RWPE2 (cell line): ENCODE measurements around the gene IFI16.

Experiments used
- ATAC-seq: fragments of 200-7000 bp; cut with Tn5 transposase; 3 replicates; pipeline ENCODE4 v1.9.1; 2021; ENCODE audit warnings: low read depth
- DNase-seq: peaks from one replicate; pipeline ENCODE4 v3.0.0-alpha.2; 2020; ENCODE audit warnings: low spot score
- H3K27ac ChIP-seq: fragments of 450-650 bp; 2 replicates; pipeline ENCODE4 v1.5.1; 2017; ENCODE audit warnings: mild to moderate bottlenecking; ENCODE audit not compliant: poor library complexity, severe bottlenecking
- H3K27me3 ChIP-seq: fragments of 250-450 bp; sonication (Bioruptor Pico); 2 replicates; pipeline ENCODE4 v1.5.1; 2021; ENCODE audit warnings: mild to moderate bottlenecking, moderate library complexity; ENCODE audit not compliant: insufficient read depth, poor library complexity, severe bottlenecking
- H3K36me3 ChIP-seq: fragments of 250-450 bp; sonication (Bioruptor Pico); 2 replicates; pipeline ENCODE4 v1.5.1; 2020; ENCODE audit warnings: low read depth, mild to moderate bottlenecking, moderate library complexity
- H3K4me1 ChIP-seq: fragments of 250-450 bp; sonication (Bioruptor Pico); 2 replicates; pipeline ENCODE4 v1.5.1; 2021; ENCODE audit warnings: mild to moderate bottlenecking, moderate library complexity; ENCODE audit not compliant: insufficient read depth, poor library complexity, severe bottlenecking
- H3K4me3 ChIP-seq: fragments of 250-450 bp; sonication (Bioruptor Pico); 2 replicates; pipeline ENCODE4 v1.5.1; 2021; ENCODE audit warnings: mild to moderate bottlenecking, moderate library complexity; ENCODE audit not compliant: severe bottlenecking
- H3K9me3 ChIP-seq: fragments of 250-450 bp; sonication (Bioruptor Pico); 2 replicates; pipeline ENCODE4 v1.5.1; 2021; ENCODE audit warnings: mild to moderate bottlenecking, moderate library complexity; ENCODE audit not compliant: severe bottlenecking
- TF ChIP-seq, protein P1 (sequence below): fragments of 450-650 bp; IDR thresholded peaks from one replicate; pipeline ENCODE4 v1.5.1; 2017; ENCODE audit warnings: mild to moderate bottlenecking, moderate library complexity; ENCODE audit not compliant: poor library complexity, severe bottlenecking

Gene IFI16

DNA sequence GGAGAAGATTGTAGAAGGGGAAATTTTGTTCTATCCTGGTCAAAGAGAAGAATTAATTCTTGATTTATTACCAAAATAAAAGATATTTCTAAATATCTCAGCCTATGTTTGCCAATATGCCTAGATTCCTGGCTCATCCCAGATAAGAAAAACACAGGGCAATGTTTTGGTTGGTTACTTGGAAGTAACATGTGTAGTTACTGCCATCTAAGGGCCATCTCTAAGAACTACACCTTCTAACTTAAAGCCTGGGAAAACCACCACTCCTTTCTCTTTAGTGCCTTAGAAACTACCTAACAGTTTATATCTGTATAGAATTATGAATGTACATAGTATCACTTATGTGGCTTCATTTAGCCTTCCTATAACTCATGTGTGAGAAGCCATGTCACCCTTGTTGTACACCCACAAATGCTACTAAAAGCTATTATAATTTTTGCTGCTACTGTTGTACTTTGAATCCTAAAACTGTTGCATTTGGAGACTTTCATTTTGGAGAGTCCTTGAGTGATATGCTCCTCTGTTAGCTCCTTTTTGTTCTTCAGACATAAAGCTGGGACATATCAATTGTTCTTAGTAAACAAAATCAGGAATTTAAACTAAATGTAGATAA, 62.4 kb downstream of the IFI16 start:
- TF ChIP-seq, protein P1, sequence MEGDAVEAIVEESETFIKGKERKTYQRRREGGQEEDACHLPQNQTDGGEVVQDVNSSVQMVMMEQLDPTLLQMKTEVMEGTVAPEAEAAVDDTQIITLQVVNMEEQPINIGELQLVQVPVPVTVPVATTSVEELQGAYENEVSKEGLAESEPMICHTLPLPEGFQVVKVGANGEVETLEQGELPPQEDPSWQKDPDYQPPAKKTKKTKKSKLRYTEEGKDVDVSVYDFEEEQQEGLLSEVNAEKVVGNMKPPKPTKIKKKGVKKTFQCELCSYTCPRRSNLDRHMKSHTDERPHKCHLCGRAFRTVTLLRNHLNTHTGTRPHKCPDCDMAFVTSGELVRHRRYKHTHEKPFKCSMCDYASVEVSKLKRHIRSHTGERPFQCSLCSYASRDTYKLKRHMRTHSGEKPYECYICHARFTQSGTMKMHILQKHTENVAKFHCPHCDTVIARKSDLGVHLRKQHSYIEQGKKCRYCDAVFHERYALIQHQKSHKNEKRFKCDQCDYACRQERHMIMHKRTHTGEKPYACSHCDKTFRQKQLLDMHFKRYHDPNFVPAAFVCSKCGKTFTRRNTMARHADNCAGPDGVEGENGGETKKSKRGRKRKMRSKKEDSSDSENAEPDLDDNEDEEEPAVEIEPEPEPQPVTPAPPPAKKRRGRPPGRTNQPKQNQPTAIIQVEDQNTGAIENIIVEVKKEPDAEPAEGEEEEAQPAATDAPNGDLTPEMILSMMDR, result peak; percentile 81

DNA sequence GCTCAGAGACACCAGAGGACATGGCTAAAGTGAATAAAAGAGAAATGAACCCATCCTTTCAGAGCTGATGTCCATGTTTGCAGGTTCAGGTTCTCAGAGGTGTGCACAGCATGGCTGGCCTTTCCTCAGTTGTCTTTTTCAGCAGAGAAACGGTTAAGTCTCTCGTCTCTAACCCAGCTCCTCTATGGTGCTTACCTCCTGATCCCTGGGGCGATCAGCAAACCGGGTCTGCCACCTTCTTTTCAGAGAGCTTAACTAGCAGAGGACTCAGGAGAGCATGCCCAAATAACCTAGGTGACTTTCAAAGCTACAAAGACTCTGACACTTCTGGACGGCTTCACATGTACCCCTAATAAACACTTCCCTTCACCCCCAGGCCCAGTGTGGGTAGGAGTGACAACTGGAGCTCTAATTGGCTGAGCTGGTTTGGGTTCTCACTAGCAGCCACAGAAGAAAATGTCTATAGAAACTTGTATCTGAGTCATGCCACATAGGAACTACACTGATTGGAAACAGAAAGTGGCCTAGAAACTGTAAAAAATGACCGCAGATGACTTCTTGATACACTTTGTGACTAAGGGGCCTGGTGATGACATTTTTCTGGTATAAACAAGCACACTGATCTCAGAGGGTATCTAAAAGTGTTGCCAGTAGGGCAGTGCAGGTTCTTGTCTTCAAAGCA, 66.9 kb downstream of the IFI16 start, which contains the start of gene AIM2:
Gene AIM2, minus strand, starts transcription at position 329 of the 682 bp plus-strand sequence. CDS start 3,267 bp downstream, outside the sequence.
- no peak within 1 kb of the TSS for H3K27ac ChIP-seq
- no peaks in the 10 kb centered on the region for H3K27me3 ChIP-seq
- TF ChIP-seq, protein P1, result no peak

More for the DNA sequence above, 62.4 kb downstream of the IFI16 start:
- Histone ChIP-seq H3K27ac (no peak overlapping the region), H3K9me3 (no peaks in the 10 kb centered on the region), H3K4me3 (no peak overlapping the region), H3K4me1 (no peaks in the 10 kb centered on the region), H3K36me3 (no peaks in the 10 kb centered on the region), H3K27me3 (no peaks in the 10 kb centered on the region)
- no peak for DNase-seq
- ATAC-seq, result peak; percentile 42; the same call in 1 of the 3 replicates

DNA sequence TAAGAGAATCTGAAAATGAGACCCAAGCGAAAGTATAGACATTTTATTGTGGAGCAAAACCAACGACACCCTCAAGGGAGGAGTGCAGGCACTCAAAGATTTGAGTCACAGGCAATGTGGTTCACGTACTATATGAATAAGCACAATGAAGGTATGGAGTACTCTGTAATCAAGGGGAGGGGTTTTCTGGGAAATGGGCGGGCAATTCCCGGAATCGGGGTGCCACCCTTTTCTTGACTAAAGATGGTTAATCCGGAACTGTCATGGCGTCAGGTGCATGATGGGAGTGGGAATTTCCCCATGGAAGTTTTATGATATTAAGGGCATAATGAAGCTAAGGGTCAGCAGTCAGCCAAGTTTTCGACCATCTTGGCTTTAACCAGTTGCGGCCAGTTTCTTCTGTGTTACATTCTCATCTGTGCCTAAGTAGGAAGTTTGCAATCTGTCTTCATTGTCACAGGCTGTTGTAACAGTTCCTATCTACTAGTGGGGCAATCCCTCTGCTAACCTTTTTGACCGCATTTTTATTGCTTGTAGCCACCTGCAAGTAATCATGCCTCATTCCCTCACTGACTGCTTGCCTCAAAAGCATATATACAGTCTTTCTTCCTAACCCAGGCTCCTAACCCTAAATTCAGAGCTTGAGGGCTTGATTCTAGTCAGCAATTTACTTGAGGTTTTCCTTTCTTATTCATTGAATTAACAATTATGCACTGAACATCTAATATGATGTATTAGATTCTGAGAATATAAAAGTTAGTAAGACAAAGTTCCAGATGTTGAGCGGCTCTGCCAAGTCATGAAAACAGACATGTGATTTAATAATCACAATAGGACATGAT, 67.6 kb downstream of the IFI16 start:
- Histone ChIP-seq H3K4me3 (no peak overlapping the region), H3K9me3 (no peaks in the 10 kb centered on the region), H3K27ac (no peak overlapping the region), H3K36me3 (no peaks in the 10 kb centered on the region), H3K4me1 (no peaks in the 10 kb centered on the region), H3K27me3 (no peaks in the 10 kb centered on the region)
- TF ChIP-seq, protein P1, result no peak
- DNase-seq, result no peak
- no peak for ATAC-seq

More for the DNA sequence above, 66.9 kb downstream of the IFI16 start, which contains the start of gene AIM2:
- Histone ChIP-seq H3K4me1 (no peaks in the 10 kb centered on the region), H3K9me3 (no peaks in the 10 kb centered on the region), H3K36me3 (no peaks in the 10 kb centered on the region), H3K4me3 (no peak within 1 kb of the TSS)
- DNase-seq (no peak), ATAC-seq (no peak)

DNA sequence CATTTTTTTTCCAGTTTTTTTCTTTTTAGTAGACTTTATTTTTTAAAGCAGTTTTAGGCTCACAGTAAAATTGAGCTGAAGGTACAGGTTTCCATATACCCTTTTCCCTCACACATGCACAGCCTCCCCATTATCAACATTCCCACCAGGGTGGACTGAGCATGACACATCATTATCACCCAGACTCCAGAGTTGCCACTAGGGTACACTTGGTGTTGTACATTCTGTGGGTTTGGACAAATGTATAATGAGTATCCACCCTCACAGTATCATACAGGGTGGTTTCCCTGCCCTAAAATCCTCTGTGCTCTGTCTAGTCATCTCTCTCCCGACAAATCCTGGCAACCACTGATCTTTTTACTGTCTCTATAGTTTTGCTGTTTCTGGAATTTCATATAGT, 69.8 kb downstream of the IFI16 start:
- ATAC-seq (no peak), DNase-seq (no peak)
- Histone ChIP-seq H3K4me1 (no peaks in the 10 kb centered on the region), H3K9me3 (no peaks in the 10 kb centered on the region), H3K36me3 (no peaks in the 10 kb centered on the region), H3K27ac (no peak overlapping the region), H3K4me3 (no peak overlapping the region), H3K27me3 (no peaks in the 10 kb centered on the region)
- TF ChIP-seq, protein P1, result no peak
